GM20000 (cell line): Measurements from ENCODE around the gene PABPN1L.

ENCODE experiments used
- DNase-seq: peaks from one replicate; pipeline ENCODE4 v3.0.0; 2012; ENCODE audit warnings: low spot score
- TF ChIP-seq, protein P1 (sequence below): IDR thresholded peaks from 2 replicates; pipeline ENCODE4 v1.5.1; 2012; ENCODE audit warnings: mild to moderate bottlenecking, control low read depth; ENCODE audit errors: extremely low read depth, missing control alignments

The PABPN1L gene

DNA sequence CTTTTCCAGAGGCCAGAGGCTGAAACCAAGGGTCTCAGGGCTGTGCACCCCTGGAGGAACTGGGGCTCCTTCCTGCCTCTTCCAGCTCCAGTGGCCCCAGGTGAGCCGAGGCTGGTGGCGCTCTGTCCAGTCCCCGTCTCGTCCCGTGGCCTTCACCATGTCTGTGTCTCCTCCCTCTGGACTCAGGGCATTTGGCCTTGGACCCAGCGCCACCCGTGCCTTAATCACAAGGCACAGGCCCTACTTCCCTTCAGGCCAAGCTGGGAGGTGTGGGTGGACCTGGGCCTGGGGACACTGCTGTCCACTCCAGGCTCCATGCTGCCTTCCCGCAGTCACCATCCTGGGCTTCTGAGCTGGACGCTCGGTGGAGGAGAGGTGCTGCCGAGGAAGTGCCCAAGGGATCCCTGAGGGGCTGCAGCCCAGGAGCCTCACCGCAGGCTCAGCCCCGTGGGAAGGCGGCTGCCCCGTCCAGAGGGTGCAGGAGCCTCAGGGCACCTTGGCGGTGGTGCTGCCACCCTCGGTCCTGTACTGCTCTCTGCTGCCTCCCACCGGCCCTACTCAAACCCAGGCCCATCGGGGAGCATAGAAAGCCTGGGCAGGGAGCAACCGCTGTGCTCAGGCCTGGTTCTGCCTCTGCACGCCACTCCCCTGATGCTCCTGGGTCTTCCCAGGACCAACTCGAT is 45.2 kb downstream of the PABPN1L start:
- no peak for DNase-seq
- TF ChIP-seq, protein P1, sequence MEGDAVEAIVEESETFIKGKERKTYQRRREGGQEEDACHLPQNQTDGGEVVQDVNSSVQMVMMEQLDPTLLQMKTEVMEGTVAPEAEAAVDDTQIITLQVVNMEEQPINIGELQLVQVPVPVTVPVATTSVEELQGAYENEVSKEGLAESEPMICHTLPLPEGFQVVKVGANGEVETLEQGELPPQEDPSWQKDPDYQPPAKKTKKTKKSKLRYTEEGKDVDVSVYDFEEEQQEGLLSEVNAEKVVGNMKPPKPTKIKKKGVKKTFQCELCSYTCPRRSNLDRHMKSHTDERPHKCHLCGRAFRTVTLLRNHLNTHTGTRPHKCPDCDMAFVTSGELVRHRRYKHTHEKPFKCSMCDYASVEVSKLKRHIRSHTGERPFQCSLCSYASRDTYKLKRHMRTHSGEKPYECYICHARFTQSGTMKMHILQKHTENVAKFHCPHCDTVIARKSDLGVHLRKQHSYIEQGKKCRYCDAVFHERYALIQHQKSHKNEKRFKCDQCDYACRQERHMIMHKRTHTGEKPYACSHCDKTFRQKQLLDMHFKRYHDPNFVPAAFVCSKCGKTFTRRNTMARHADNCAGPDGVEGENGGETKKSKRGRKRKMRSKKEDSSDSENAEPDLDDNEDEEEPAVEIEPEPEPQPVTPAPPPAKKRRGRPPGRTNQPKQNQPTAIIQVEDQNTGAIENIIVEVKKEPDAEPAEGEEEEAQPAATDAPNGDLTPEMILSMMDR = no peak

DNA sequence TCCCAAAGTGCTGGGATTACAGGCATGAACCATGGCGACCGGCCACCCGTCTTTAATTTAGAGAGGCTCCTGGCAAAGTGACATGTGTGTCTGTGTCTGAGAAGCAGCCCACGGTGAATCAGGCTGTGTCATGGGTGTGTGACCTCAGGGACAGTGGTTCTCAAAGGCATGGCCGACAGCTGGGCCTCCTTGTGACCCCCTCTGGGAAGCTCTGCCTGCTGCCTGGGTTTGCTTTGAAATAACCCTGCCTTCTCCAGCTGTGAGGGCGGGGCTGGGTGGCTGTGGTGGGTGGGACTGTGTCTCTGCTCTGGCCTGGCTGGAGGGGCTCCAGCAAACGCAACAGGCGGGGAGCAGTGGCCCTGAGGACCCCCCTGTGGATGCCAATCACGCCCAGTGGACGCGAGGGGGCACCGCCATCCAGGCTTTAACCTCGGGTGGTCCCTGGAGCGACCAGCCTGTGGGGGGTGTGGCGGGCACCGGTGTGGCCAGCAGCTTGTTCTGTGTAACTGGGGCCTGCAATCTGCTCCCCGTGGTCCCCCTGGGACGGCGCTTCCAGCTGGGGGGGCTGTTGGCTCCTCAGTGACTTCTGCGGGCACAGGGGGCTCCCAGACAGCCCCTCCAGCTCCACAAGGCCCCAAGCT is 46.0 kb downstream of the PABPN1L start:
- TF ChIP-seq, protein P1 = no peak

DNA sequence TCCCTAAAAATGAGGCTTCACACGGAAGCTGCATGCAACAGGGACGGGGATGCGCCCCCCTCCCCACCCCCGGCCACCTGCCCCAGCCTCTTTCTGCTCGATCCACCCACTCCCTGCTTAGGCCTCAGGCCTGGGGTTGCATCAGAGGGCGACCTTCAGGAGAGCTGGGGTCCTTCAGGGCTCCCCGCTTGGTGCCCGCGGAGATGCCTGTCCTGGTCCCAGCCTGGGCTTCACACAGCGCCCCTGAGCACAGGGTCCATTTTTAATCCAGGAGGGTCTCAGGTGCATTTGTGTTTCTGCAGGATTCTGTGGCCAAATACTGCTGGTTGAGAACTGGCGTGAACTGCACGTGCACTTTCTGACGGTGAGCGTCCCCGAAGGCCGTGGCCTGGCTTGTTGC is 47.3 kb downstream of the PABPN1L start:
- DNase-seq = no peak
- TF ChIP-seq, protein P1 = no peak

More for the DNA sequence above, 46.0 kb downstream of the PABPN1L start:
- DNase-seq = no peak

DNA sequence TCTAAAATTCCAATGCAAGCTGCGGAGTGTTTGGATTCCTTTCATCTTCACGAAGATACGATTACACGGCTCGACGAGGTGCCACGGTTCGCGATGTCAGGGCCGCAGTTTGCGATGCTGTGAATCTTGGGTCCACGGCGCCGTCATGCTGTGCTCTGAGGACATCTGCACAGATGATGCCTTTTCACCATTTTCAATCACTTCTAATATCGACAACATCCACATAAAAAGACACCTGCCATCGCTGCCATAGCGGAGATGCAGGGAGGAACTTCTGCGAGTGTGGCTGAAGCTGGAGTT is 47.9 kb downstream of the PABPN1L start:
- DNase-seq = no peak
- TF ChIP-seq, protein P1 = no peak

DNA sequence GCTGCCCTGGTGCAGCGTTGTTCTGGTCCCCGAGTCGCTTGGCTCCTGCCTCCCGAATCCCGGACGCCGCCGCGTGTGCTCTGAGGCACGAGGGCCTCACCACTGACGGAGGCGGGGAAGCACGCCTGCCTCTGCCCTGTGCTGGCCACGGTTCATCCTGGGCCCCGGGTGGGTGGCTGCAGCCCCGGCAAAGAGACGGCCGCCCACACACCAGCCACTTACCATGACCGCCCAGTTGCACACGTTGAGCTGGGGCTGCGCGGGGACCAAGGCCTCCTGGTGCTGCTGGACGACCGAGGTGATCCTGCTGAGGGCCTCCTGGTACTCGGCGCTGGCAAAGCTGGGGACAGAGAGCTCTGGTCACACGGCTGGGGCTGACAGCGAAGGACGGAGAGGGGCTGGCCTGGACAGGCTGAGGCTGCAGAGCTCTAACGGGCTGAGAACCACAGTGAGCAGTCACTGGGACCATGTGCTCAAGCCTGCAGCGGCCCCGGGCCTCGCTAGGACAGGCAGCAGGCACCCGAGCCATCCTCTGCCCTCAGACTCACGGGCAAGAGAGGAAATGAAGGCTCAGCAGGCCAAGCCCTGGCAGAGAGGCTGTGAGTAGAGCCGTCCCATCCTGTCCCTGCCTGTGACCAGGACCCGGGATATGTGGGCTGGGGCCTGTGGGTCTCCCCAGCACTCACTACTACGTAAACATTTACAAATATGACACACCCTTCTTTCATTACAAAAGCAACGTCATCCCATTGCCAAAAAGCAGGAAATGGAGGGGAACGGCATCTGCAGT is 48.5 kb downstream of the PABPN1L start:
- no peak for DNase-seq
- TF ChIP-seq, protein P1 = no peak

DNA sequence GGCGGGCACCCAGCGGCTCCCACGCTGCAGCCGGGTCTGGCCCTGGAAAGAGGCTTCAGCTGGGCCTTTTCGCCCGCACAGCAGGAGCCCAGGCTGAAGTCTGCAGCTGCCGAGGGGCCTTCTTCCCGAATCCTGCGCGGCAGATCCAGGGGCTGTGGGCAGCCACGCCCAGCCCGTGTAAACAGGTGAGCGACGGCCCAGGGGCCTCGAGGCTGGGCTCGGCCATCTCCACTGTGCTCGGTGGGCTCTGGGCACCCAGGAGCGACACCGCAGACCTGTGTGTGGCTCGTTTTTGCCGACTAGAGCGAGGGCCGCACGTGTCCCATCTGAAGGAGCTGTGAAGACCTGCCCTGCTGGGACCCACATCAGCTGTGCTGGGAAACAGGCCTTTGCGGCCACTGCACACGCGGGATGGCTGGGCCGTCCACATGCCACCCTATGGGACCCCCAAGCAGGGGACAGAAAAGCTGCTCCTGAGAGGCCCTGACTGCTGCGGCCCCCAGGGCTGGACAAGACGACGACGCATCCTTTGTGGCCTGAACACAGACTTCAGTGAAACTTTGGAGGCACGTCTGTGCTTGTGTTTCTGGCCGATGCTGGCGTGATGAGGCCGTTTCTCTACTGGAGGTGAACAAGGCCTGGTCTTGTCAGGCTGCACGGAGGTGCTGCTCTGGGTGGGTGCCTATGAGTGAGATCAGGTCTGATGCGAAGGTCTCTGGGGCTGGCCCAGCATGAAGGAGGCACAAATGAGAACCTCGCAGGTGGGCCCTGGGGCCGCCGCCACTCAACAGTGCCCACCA is 49.5 kb downstream of the PABPN1L start:
- DNase-seq = no peak
- TF ChIP-seq, protein P1 = no peak
